OCI-LY3 (cell line): ENCODE results near the gene CREB3L1.

Experiments used
- H2AFZ ChIP-seq: fragments of 200-600, 300-600 bp; shearing (Covaris generic); 2 replicates; pipeline ENCODE4 v1.6.0; 2014; ENCODE audit warnings: antibody characterized with exemption, low read depth, low read length
- H3K27ac ChIP-seq: fragments of 200-600, 300-600 bp; sonication (generic); 2 replicates; pipeline ENCODE4 v1.5.1; 2014; ENCODE audit warnings: mild to moderate bottlenecking, low read length, moderate library complexity, mixed read lengths
- H3K27me3 ChIP-seq: fragments of 200-600, 300-600 bp; sonication (generic); 2 replicates; pipeline ENCODE4 v1.6.1; 2014; ENCODE audit warnings: low read depth, low read length, mixed read lengths
- H3K36me3 ChIP-seq: fragments of 200-600, 300-600 bp; sonication (generic); replicated peaks from 2 replicates; pipeline ENCODE3; 2014; ENCODE audit warnings: low read depth, low read length, mixed read lengths
- H3K4me1 ChIP-seq: fragments of 300-600, 200-600 bp; sonication (generic); 2 replicates; pipeline ENCODE4 v1.6.1; 2014; ENCODE audit warnings: low read length, mixed read lengths
- H3K4me2 ChIP-seq: fragments of 200-600, 300-600 bp; sonication (generic); 2 replicates; pipeline ENCODE4 v1.6.1; 2014; ENCODE audit warnings: low read length, mixed read lengths
- H3K4me3 ChIP-seq: fragments of 300-600, 200-600 bp; sonication (generic); 2 replicates; pipeline ENCODE4 v1.5.1; 2014; ENCODE audit warnings: antibody characterized with exemption, mild to moderate bottlenecking, low read length, moderate library complexity
- H3K79me2 ChIP-seq: fragments of 300-600, 200-600 bp; shearing (Covaris generic); 2 replicates; pipeline ENCODE4 v1.6.1; 2014; ENCODE audit warnings: mild to moderate bottlenecking, low read length, mixed read lengths
- H3K9ac ChIP-seq: fragments of 300-600, 200-600 bp; shearing (Covaris generic); 2 replicates; pipeline ENCODE4 v1.6.0; 2014; ENCODE audit warnings: mild to moderate bottlenecking, low read length, moderate library complexity
- H3K9me3 ChIP-seq: fragments of 200-600, 300-600 bp; shearing (Covaris generic); 2 replicates; pipeline ENCODE4 v1.6.1; 2014; ENCODE audit warnings: low read length, mixed read lengths; ENCODE audit not compliant: insufficient read depth
- H4K20me1 ChIP-seq: fragments of 200-600, 300-600 bp; sonication (generic); 2 replicates; pipeline ENCODE4 v1.6.1; 2016; ENCODE audit warnings: low read length, mixed read lengths; ENCODE audit not compliant: insufficient read depth
- EZH2phosphoT487 ChIP-seq: fragments of 200-600 bp; shearing (Covaris generic); IDR thresholded peaks from 2 replicates; pipeline ENCODE4 v1.6.1; 2018; ENCODE audit warnings: antibody characterized with exemption, mixed run types, low read depth
- TF ChIP-seq, protein P1 (sequence below): fragments of 200-600, 300-600 bp; sonication (generic); IDR thresholded peaks from 2 replicates; pipeline ENCODE4 v1.5.1; 2014; ENCODE audit warnings: antibody characterized with exemption, low read length, low read depth

The CREB3L1 gene

GRCh38 chr11:46346886-46347636 is 69.6 kb downstream of the CREB3L1 start, which contains the start of gene DGKZ:
Gene DGKZ (plus strand): TSS chr11:46347463. CDS start chr11:46347660, 197 bp downstream.
- H3K4me2 ChIP-seq, result peak within 1 kb of the TSS; percentile 100
- no peak for TF ChIP-seq EZH2phosphoT487
- TF ChIP-seq, protein P1, sequence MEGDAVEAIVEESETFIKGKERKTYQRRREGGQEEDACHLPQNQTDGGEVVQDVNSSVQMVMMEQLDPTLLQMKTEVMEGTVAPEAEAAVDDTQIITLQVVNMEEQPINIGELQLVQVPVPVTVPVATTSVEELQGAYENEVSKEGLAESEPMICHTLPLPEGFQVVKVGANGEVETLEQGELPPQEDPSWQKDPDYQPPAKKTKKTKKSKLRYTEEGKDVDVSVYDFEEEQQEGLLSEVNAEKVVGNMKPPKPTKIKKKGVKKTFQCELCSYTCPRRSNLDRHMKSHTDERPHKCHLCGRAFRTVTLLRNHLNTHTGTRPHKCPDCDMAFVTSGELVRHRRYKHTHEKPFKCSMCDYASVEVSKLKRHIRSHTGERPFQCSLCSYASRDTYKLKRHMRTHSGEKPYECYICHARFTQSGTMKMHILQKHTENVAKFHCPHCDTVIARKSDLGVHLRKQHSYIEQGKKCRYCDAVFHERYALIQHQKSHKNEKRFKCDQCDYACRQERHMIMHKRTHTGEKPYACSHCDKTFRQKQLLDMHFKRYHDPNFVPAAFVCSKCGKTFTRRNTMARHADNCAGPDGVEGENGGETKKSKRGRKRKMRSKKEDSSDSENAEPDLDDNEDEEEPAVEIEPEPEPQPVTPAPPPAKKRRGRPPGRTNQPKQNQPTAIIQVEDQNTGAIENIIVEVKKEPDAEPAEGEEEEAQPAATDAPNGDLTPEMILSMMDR, result peak; percentile 42
- H3K9ac ChIP-seq, result peak within 1 kb of the TSS; percentile 68
- H2AFZ ChIP-seq, result no peak within 1 kb of the TSS
- peaks cover 3% of the 10 kb centered on the region for H3K36me3 ChIP-seq
- H3K9me3 ChIP-seq, result no peaks in the 10 kb centered on the region
- H3K27ac ChIP-seq, result no peak within 1 kb of the TSS
- H3K4me3 ChIP-seq, result peak within 1 kb of the TSS; percentile 89
- H3K4me1 ChIP-seq, result peaks cover 34% of the 10 kb centered on the region
- peaks cover 42% of the 10 kb centered on the region for H3K79me2 ChIP-seq
- peaks cover 15% of the 10 kb centered on the region; the same call in 1 of the 2 replicates for H3K27me3 ChIP-seq
- peaks cover 6% of the 10 kb centered on the region; the same call in 1 of the 2 replicates for H4K20me1 ChIP-seq

DNA sequence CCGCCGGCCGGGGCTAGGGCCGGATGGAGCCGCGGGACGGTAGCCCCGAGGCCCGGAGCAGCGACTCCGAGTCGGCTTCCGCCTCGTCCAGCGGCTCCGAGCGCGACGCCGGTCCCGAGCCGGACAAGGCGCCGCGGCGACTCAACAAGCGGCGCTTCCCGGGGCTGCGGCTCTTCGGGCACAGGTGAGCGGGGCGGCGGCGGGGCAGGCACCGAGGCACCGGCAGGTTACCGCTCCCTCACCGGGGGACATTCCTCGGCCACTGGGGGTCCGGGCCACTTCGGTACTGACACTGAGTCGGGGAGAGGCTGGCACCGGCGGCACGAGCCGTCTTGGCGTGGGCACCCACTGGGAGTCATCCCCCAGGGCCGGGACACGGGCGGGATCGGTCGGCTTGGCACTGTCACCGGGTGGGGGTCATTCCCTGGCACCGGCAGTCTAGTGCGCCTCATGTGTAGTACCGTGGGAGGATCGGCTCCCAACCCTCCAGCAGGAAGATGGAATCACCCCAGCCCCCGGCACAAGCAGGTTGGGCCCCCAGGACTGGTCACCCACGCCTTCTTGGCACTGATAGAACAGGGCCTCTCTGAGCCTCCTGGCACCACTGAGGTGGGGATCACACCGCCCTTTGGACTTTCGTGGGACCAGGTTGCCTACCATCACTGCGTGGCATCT is 70.3 kb downstream of the CREB3L1 start:
- H4K20me1 ChIP-seq, result peaks cover 6% of the 10 kb centered on the region; the same call in 1 of the 2 replicates
- no peak overlapping the region for H3K27ac ChIP-seq
- TF ChIP-seq EZH2phosphoT487, result no peak
- TF ChIP-seq, protein P1, result no peak
- peak overlapping the region; percentile 100 for H3K4me2 ChIP-seq
- no peak overlapping the region for H2AFZ ChIP-seq
- no peaks in the 10 kb centered on the region for H3K9me3 ChIP-seq
- peak overlapping the region; percentile 82 for H3K4me3 ChIP-seq
- H3K9ac ChIP-seq, result peak overlapping the region; percentile 68
- H3K36me3 ChIP-seq, result peaks cover 3% of the 10 kb centered on the region
- peaks cover 15% of the 10 kb centered on the region; the same call in 1 of the 2 replicates for H3K27me3 ChIP-seq
- peaks cover 49% of the 10 kb centered on the region for H3K79me2 ChIP-seq
- H3K4me1 ChIP-seq, result peaks cover 34% of the 10 kb centered on the region

DNA sequence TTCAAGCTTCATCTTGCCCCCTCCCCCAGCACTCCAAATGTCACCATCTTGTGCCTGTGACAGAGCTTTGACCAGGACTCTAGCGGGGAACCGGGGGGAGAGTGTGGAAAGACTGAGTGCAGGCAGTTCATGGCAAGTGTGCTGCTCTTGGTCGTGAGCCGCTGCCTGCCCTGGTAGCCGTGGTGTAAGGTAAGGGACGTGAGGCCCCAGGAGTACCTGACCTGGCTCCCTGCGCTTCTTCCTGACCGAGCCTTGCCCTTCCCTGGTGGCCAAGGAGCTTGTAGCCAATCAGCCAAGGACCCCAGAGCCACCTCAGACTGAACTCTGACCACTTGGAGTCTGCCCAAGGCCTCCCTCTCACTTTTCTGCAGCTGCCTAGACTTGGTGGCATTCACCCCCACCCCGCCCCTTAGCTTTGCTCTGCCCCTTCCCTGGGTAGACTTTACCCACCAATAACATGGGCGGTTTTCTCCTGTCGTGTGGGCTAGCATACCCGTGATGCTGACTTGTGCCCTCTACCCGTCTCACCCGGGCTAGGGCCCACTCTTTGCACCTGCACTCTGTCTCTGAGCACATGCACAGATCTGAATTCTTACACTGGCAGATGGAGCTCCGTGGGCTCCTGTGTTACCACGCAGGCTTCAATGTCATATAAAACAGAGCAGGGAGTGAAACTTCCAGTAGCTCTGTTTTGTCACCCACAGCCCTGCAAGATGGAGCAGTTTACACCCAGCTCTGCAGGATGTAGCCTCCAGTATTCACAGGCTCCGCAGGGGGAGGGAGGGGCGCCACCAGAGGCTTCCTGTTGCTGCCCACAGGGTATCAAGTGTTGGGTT is 71.3 kb downstream of the CREB3L1 start:
- H3K4me2 ChIP-seq, result peak overlapping the region; percentile 100
- H3K4me1 ChIP-seq, result peaks cover 34% of the 10 kb centered on the region
- peaks cover 3% of the 10 kb centered on the region for H3K36me3 ChIP-seq
- H3K9ac ChIP-seq, result peak overlapping the region; percentile 68
- H2AFZ ChIP-seq, result no peak overlapping the region
- H4K20me1 ChIP-seq, result peaks cover 6% of the 10 kb centered on the region; the same call in 1 of the 2 replicates
- peak overlapping the region; percentile 82 for H3K4me3 ChIP-seq
- H3K9me3 ChIP-seq, result no peaks in the 10 kb centered on the region
- no peak overlapping the region for H3K27ac ChIP-seq
- TF ChIP-seq EZH2phosphoT487, result no peak
- TF ChIP-seq, protein P1, result no peak
- H3K79me2 ChIP-seq, result peaks cover 59% of the 10 kb centered on the region
- H3K27me3 ChIP-seq, result peaks cover 8% of the 10 kb centered on the region; the same call in 1 of the 2 replicates
